HEK293T (cell line): ENCODE measurements around the gene VWA5B1.

Source experiments
- CTCF ChIA-PET: fragments of 350-600 bp; formaldehyde crosslinking; extraction: SDS; loops from one replicate; lab custom pipeline; 2021; ENCODE audit warnings: antibody characterized with exemption, inconsistent platforms; lab: Yijun Ruan, JAX
- POLR2A ChIA-PET: fragments of 350-600 bp; formaldehyde crosslinking; extraction: SDS; loops from one replicate; lab custom pipeline; 2020; ENCODE audit warnings: antibody characterized with exemption, inconsistent platforms; lab: Yijun Ruan, JAX
- DNase-seq: peaks from one replicate; pipeline ENCODE4 v3.0.0; 2012; ENCODE audit warnings: mixed read lengths; ENCODE audit errors: extremely low spot score
- ARNT ChIP-seq: fragments of 450-650 bp; IDR thresholded peaks from 2 replicates; pipeline ENCODE4 v1.6.1; 2017; ENCODE audit warnings: mild to moderate bottlenecking
- BHLHE40 ChIP-seq: fragments of 450-650 bp; IDR thresholded peaks from 2 replicates; pipeline ENCODE4 v1.6.1; 2016; ENCODE audit warnings: mild to moderate bottlenecking, moderate library complexity, borderline replicate concordance
- CTBP1 ChIP-seq: fragments of 450-650 bp; IDR thresholded peaks from 2 replicates; pipeline ENCODE4 v1.6.1; 2016; ENCODE audit warnings: borderline replicate concordance
- ELF4 ChIP-seq: fragments of 450-650 bp; IDR thresholded peaks from 2 replicates; pipeline ENCODE4 v1.6.1; 2017; ENCODE audit warnings: antibody characterized with exemption
- FOXA1 ChIP-seq: fragments of 450-650 bp; IDR thresholded peaks from 2 replicates; pipeline ENCODE4 v1.6.1; 2016; ENCODE audit warnings: mild to moderate bottlenecking
- FOXK2 ChIP-seq: fragments of 450-650 bp; IDR thresholded peaks from 2 replicates; pipeline ENCODE4 v1.6.1; 2016; ENCODE audit warnings: mild to moderate bottlenecking
- FOXM1 ChIP-seq: fragments of 450-650 bp; IDR thresholded peaks from 2 replicates; pipeline ENCODE4 v1.6.1; 2017; ENCODE audit warnings: mild to moderate bottlenecking, borderline replicate concordance
- HDGF ChIP-seq: fragments of 450-650 bp; IDR thresholded peaks from 2 replicates; pipeline ENCODE4 v1.6.1; 2017; ENCODE audit warnings: antibody characterized with exemption, borderline replicate concordance
- L3MBTL2 ChIP-seq: fragments of 450-650 bp; conservative IDR thresholded peaks from 2 replicates; pipeline ENCODE4 v1.6.1; 2016; ENCODE audit warnings: mild to moderate bottlenecking
- LEF1 ChIP-seq: fragments of 450-650 bp; IDR thresholded peaks from 2 replicates; pipeline ENCODE4 v1.6.1; 2017; ENCODE audit warnings: mild to moderate bottlenecking, borderline replicate concordance
- NFRKB ChIP-seq: fragments of 450-650 bp; IDR thresholded peaks from 2 replicates; pipeline ENCODE4 v1.6.1; 2016; ENCODE audit warnings: mild to moderate bottlenecking, moderate library complexity
- PKNOX1 ChIP-seq: fragments of 450-650 bp; IDR thresholded peaks from 2 replicates; pipeline ENCODE4 v1.6.1; 2016
- SP1 ChIP-seq: fragments of 450-650 bp; IDR thresholded peaks from 2 replicates; pipeline ENCODE4 v1.6.1; 2017
- SUZ12 ChIP-seq: fragments of 450-650 bp; IDR thresholded peaks from 2 replicates; pipeline ENCODE4 v1.6.1; 2016; ENCODE audit warnings: mild to moderate bottlenecking
- TARDBP ChIP-seq: fragments of 450-650 bp; IDR thresholded peaks from 2 replicates; pipeline ENCODE4 v1.6.1; 2016
- ZNF384 ChIP-seq: fragments of 450-650 bp; IDR thresholded peaks from 2 replicates; pipeline ENCODE4 v1.6.1; 2016

Gene VWA5B1

DNA sequence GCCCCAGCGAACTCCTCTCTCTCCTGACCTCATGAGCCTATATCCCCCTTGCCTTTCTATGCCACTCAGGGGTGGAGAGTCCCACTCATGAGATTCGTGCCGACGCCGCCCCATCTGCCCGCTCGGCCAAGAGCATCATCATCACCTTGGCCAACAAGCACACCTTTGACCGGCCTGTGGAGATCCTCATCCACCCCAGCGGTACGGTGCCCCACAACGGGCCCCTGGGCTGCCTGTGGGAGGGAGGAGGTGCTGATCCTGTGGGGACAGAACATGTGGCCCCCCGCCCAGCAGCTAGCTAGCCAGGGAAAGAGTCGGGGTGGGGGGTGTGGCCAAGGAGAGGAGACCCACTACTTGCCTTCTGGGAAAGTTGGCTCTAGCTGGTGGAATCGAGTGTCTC, 27.8 kb downstream of the VWA5B1 start:
- POLR2A ChIA-PET, result no interaction called here
- TF ChIP-seq SUZ12 (no peak), HDGF (no peak), FOXK2 (no peak), TARDBP (no peak), PKNOX1 (no peak), ZNF384 (no peak), ELF4 (no peak), CTBP1 (no peak), BHLHE40 (no peak), NFRKB (no peak), FOXM1 (no peak)

DNA sequence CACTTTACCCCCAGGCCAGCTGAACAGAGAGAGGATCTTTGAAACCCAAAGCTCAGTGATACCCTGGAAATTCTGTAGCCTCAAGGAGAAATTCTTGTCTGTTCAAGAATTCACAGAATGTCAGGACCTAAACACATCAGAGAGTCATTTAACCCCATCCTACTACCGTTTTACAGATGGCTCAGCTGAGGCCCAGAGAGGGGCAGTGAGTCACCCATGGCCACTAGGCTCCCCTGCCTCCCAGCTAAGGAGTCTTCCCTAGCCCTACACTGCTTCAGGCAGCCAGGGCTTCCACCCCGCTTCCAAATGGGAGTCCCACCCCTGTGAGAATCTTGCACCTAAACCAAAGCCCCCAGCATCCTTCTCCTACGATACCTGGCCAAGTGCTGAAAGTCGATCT, 28.3 kb downstream of the VWA5B1 start:
- no peak for DNase-seq
- ChIA-PET CTCF (no interaction called here), POLR2A (no interaction called here)
- TF ChIP-seq ZNF384, result no peak
- no peak for TF ChIP-seq FOXM1
- TF ChIP-seq BHLHE40, result no peak
- TF ChIP-seq SUZ12, result no peak
- TF ChIP-seq NFRKB, result no peak
- TF ChIP-seq L3MBTL2, result no peak
- no peak for TF ChIP-seq SP1
- no peak for TF ChIP-seq ELF4
- TF ChIP-seq HDGF, result no peak
- TF ChIP-seq FOXK2, result no peak
- TF ChIP-seq PKNOX1, result no peak
- TF ChIP-seq FOXA1, result no peak
- no peak for TF ChIP-seq CTBP1
- no peak for TF ChIP-seq TARDBP

More for the DNA sequence above, 27.8 kb downstream of the VWA5B1 start:
- CTCF ChIA-PET, result no interaction called here
- no peak for DNase-seq

- ChIA-PET POLR2A (no interaction called here), CTCF (no interaction called here)
- TF ChIP-seq ARNT, result no peak
- TF ChIP-seq ELF4, result no peak
- TF ChIP-seq HDGF, result no peak
- TF ChIP-seq L3MBTL2, result no peak
- TF ChIP-seq PKNOX1, result no peak
- TF ChIP-seq SP1, result no peak
- TF ChIP-seq CTBP1, result no peak
- no peak for TF ChIP-seq NFRKB
- TF ChIP-seq ZNF384, result no peak
- TF ChIP-seq FOXK2, result no peak
- no peak for DNase-seq
These were observed 29.0 kb downstream of the VWA5B1 start for GRCh38 chr1:20319456-20320220.

DNA sequence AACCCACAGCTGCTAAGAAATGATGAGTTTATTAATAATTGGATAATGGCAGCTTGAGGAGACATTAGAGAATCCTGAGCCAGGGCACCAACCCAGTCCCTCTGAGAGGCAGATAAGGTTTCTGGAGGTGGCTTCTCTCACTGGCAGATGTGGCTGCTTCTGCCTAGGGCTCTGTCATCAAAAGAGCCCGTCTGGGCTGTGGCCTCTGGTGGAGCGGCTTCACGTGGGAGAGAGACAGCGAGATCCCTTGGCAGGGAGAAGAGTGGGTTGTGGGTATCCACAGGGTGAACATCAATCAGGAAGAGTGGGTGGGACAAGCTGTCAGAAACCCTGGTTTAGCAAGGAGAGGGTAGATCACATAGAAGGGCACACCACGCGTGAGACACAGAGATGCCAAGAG, 30.0 kb downstream of the VWA5B1 start:
- no peak for TF ChIP-seq ZNF384
- CTCF ChIA-PET, result no interaction called here
- DNase-seq, result no peak
- POLR2A ChIA-PET, result no interaction called here

DNA sequence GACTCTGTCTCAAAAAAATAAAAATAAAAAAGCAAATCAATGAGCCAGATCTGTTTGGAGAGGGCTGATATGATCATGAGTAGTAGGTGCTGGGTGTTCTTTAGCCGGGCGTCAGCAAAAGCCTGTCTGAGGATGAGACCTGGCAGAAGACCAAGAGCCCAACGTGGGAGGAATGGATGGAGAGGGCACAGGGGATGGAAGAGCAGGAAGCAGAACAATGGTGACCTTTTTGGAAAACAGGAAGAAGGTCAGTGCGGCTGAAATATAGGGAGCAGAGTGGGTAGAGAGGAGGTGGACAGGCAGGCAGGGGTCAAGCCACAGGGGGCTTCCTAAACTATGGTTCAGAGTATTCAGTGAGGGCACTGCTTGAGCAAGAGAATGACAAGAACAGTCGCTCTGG, 30.9 kb downstream of the VWA5B1 start:
- ChIA-PET POLR2A (no interaction called here), CTCF (no interaction called here)
- no peak for DNase-seq
- TF ChIP-seq ARNT (no peak), SUZ12 (no peak), L3MBTL2 (no peak), BHLHE40 (no peak), SP1 (no peak), ELF4 (no peak), HDGF (no peak), TARDBP (no peak), ZNF384 (no peak), PKNOX1 (no peak)

DNA sequence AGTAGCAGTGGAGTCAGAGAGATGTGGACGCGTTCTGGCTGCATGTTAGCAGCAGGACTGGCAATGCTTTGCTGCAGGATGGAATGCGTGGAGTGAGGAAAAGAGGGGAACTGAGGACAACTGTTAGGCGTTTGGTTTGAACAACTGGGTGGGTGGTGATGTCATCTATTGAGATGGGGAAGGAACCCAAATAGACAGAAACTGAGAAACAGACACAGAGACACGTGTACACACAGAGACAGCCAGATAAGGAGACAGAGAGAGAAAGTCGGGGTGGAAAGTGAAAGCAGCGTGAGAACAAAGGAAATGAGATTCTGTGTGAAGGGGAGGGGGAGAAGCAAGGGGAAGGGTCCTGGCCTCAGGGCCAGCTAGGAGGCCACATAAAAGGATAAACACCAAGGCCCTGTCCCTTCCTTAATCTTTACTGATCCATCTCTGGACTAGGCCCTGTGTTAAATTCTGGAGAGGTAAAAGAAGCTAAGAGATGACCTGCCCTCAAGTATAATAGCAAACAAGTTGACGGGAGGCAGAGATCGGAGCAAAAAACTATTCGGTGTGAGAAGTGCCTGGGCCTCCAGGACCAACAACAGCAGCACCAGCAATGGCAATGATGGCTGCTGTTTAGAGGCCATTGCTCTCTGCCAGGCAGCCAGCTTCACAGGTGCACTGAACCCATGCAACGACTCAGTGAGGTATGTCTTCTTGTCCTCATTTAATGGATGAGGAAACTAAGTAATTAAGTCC, 31.6 kb downstream of the VWA5B1 start:
- TF ChIP-seq ZNF384 (no peak), FOXM1 (no peak), ARNT (no peak), CTBP1 (no peak), SUZ12 (no peak), ELF4 (no peak), HDGF (no peak), PKNOX1 (no peak), FOXK2 (no peak), L3MBTL2 (no peak), SP1 (no peak), TARDBP (no peak), FOXA1 (no peak), NFRKB (no peak), LEF1 (no peak), BHLHE40 (no peak)
- DNase-seq, result no peak
- ChIA-PET CTCF (no interaction called here), POLR2A (no interaction called here)
